Femur (tissue), 1 donor: ENCODE results near the gene KIF3B.
"Not testable (repeated sequence)": the region's sequence is repeated elsewhere in the genome, so short reads cannot be mapped to it uniquely, and the experiment has no call there.

Experiments used
- DNase-seq: peaks from one replicate; pipeline ENCODE4 v3.0.0-alpha.2; 2017

KIF3B gene

DNA sequence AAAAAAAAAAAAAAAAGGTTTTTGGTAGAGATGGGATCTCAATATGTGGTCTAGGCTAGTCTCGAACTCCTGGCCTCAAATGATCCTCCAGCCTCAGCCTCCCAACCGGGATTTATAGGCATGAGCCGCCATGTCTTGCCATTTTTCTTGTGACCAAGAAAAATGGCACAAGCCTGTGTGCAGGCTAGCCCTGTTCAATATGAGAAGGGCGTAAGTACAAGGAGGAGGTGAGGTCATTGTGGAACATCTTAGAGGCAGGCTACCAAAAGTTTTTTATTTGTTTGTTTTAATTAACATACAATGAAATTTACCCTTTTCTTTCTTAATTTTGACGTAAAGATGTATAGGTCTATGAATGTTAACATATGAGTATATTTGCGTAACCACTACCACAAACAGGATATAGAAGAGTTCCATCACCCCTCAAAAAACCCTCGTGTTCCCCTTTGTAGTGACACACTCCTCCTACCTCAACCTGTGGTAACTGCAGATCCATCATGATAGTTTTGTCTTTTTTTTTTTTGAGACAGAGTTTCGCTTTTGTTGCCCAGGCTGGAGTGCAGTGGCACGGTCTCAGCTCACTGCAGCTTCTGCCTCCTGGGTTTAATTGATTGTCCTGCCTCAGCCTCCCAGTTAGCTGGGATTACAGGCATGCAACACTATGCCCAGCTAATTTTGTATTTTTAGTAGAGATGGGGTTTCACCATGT is 28.3 kb upstream of the KIF3B start:
- no peak for DNase-seq

DNA sequence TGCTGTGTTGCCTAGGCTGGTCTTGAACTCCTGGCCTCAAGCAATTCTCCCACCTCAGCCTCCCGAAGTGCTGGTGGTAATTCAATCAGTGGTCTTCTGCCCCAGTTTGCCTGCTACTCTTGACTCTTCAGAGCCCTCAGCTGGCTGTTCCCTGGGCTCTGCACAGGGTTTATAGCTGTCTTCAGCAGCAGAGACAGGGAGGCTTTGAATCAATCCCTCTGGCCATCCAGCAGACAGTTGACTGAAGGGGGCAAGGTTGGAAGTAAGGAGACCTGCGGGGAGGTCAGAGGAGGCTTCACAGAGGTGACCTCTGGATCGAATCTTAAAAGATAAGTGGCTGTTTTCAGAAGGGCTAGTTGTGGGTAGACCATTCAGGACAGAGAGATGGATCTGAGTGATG is 26.0 kb upstream of the KIF3B start:
- DNase-seq, result no peak

DNA sequence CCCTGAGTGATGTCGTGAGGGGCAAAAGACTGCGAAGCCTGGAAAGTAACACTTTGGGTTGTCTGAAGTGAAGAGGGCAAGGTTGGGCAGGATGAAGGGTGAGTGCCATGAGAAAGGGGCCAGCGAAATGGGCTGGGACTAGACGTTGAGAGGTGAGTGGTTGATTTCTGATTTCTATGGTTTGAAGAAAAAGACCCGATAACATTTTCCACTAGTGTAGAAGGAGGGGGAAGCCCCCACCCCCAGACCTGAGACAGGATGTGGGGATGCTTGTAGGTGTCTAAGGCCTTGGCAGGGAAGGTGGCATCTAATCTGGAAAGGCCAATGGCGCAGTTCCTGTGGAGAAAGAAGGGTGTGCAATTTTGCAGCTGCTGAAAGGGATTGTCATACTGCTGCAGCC is 25.3 kb upstream of the KIF3B start:
- no peak for DNase-seq

DNA sequence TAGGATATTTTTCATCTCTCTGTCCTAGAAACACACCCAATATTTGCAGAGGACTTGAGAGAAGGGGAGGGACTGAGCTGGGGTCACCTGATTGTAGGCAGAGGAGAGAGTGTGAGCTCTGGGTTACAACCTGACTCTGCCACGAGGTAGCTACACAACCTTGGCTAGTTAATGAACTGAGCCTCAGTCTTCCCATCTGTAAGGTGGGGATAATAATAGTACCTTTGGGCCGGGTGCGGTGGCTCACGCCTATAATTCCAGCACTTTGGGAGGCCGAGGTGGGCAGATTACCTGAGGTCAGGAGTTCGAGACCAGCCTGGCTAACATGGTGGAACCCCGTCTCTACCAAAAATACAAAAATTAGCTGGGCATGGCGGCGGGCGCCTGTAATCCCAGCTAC is 16.5 kb upstream of the KIF3B start:
- DNase-seq, result not testable (repeated sequence)

DNA sequence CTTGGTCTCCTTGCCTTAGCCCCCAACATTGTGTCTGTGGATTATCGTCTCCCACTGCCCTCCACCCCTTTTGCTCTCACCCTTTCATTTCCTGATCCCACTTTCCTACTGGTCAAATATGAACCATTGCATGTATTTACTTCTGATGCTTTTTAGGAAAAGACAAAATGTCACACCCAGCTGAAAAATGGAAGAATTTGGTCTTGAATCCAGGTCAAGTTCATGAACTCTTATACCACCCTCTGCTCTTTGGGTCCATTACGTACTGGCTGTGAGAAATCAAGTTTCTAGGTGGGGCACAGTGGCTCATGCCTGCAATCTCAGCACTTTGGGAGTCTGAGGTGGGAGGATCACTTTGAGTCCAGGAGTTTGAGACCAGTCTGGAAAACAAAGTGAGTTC is 15.8 kb upstream of the KIF3B start:
- no peak for DNase-seq

DNA sequence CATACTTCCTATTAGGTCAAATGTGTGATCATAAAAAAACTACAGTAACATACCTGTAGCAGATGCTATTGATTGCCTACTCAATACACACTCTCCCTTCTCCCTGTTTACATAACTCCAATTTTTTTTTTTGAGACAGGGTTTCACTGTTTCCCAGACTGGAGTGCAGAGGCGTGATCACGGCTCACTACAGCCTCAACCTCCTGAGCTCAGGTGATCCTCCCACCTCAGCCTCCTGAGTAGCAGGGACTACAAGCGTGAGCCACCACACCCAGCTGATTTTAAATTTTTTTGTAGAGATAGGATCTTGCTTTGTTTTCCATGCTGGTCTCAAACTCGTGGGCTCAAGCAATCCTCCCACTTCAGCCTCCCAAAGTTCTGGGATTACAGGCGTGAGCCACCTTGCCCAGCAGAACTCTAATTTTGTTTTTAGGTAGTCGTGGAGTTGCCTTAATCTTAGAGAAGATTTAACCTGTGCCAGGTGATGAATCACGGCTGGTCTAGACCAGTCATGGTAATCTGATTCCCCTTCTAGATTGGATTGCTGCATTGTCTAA is 14.0 kb upstream of the KIF3B start:
- no peak for DNase-seq

DNA sequence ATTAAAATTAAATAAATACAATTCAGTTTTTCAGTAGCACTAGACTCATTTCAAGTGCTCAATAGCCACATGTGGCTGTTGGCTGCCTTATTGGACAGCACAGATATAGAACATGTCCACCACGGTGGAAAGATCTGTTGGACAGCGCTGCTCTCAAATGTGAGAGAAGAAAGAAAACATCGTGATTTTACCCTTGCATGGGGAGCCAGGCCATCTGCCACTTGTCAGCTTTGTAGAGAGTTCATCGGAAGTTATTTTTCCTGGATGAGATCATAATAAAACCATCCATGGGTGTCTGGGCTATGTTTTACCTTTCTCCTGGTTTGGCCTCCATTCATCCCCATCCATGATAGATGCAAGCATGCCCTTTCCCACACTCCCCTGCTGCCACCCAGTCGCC is 5.8 kb upstream of the KIF3B start:
- no peak for DNase-seq

DNA sequence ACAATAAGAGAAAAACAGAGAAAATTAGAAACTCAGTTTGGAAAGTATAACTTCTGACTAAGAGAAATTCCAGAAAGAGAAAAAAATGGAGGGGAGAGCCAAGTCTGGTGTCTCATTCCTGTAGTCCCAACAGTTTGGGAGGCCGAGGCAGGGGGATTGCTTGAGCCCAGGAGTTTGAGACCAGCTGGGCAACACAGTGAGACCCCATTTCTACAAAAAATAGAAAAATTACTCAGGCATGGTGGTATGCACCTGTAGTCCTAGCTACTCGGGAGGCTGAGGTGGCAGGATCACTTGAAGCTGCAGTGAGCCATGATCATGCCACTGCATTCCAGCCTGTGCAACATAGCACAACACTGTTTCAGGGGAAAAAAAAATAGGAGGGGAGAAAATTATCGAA is 3.1 kb upstream of the KIF3B start:
- DNase-seq, result no peak

DNA sequence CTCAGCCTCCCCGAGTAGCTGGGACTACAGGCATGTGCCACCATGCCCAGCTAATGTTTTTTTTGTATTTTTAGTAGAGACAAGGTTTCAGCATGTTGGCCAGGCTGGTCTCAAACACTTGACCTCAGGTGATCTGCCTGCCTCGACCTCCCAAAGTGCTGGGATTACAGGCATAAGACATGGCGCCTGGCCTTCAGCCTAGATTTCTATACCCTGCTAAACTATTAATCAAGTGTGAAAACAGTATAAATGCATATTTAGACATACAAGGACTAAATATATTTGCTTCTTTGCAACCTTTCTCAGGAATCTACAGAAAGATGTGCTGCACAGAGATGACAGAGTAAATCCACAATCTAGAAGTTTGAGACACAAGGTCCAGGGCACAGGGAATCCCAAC is 2.3 kb upstream of the KIF3B start:
- not testable (repeated sequence) for DNase-seq

DNA sequence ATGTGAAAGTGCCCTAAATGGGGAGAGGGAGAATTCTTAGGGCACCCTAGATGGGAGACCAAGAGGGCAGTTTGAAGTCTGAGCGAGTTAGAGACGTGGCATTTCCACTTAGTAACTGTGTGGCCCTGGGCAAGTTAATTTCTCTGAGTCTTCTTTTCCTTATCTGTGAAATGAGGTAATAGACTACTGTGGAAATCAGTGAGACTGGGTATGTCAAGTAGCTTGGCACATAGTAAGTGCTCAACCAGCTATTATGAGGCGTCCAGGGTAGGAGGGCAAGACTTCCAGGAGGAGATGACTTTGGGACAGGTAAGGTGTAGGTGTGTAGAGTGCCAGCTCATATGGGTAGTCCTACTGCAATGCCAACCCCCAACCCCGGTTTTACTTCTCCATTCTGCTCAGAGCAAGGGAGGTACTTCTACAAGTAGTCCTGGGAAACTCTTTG is 770 bp downstream of the KIF3B start:
- no peak for DNase-seq

DNA sequence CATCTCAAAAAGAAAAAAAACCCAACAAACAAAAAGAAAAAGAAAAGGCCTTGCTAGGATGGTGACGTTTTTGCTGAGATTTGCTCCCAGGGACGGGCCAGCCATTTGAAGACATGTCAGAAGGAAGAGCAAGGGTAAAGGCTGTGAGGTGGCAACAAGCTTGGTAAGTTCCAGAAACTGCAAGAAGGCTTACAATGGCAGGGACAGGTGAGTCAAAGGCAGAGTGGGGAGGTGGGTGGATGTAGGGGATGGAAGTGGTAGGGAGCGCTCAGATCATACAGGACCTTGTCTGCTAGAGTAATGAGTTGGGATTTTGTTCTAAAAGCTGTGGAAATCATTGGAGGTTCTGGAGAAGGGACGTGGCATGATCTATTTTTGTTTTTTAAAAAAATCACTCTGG is 4.3 kb downstream of the KIF3B start:
- no peak for DNase-seq

DNA sequence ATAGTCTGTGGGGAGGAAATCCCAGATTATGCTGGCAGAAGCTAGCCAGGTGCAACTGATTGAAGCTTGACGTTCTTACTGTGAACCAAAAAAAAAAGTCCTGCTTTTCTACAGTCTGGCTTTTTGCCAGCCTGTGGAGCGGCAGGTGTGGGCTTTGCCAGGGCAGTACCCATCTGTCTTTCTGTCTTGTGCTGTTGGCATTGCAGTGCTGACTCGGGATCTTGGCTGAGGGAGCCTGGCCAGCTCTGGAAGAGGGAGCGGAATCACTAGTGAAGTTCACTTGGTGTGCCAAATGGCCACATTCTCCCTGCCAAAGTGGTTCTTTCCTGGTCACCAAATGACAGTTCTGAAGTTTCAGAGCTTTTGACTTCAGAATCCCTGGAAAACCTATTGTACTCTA is 5.0 kb downstream of the KIF3B start:
- peak; percentile 29 for DNase-seq

DNA sequence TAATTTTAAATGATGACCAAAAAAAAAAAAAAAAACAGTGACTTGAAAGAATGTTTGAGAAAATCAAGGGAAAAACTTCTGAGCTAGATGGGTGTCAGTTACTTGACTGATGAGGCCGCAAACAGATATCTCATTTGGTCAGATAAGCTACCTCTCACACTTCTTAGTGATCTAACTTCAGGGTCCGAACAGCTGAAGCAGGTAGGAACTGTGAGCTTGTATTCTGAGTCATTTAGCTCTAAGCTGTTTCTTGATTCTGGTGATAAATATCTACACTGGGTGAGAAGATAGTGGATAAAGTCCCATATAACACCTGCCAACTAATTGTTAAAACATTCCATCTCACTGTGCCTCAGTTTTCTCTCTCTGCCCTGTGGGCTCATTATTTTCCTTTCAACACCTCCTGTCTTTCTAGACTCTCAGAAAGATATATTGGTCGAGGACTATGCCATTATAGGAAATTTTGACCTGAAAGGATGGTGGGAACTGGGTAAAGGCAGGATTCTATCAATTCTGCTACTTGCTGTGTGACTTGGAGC is 7.7 kb downstream of the KIF3B start:
- DNase-seq, result no peak

DNA sequence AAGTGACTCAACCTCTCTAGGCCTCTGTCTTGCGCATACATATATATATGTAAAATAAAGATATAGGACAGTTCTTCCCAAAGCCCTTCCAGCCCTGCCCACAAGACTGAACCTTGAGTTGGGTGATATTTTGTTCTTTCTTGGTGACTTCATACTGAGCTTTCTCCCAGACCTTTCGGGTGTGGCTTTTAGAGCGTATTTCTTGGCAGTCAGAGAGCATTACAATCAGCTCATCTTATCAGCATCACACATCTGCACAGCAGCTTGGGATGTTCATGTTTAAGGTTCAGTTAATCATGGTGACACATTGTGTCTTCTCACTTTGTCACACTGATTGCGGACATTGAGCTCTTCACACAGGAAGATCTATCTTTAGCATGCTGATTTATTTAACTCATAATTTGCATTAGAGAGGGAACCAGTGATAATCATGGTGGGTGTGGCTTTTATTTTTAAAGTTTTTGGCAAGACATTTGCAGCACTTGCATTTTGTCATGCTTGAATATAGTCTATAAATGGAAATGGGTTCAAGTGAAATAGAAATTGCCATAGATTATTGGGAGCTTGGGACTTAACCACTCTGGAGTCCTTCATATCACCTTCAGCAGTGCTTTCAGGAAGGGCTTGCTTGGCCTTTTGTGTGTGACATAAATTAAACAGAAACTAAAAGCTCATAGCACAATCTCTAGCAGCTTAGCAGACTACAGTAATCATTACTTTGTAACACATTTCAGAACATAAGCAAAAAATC is 8.3 kb downstream of the KIF3B start:
- DNase-seq, result no peak

DNA sequence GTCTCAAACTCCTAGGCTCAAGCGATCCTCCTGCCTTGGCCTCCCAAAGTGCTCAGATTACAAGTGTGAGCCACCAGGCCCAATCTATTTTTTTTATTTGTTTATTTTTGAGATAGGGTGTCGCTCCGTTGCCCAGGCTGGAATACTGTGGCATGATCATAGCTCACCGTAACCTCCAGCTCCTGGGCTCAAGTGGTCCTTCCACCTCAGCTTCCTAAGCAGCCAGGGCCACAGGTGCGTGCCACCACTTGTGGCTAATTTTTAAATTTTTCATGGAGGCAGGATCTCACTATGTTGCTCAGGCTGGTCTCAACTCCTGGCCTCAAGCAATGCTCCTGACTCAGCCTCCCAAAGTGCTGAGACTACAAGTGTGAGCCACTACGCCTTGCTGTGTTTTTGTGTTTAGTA is 9.8 kb downstream of the KIF3B start:
- no peak for DNase-seq

DNA sequence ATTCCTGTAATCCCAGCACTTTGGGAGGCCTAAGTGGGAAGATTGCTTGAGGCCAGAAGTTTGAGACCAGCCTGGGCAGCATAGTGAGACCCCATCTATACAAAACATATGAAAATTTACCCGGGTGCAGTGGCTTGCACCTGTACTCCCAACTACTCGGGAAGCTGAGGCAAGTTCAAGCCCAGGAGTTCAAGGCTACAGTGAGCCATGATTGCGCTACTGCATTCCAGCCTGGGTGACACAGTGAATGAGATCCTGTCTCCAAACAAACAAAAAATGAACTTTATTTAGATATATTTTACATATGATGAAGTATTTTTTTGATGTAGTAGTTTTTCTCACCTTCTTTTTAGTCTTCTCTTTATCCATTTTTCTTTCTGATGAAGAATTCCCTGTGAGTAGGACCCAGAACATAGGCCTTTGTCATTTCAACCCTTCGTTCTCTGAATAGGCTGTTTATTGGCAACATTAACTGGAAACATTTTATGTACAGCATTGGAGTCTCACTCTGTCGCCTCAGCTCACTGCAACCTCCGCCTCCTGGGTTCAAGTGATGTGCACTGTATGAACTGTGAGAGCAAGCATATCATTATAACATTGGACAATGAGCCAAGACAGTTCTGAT is 10.9 kb downstream of the KIF3B start:
- no peak for DNase-seq

DNA sequence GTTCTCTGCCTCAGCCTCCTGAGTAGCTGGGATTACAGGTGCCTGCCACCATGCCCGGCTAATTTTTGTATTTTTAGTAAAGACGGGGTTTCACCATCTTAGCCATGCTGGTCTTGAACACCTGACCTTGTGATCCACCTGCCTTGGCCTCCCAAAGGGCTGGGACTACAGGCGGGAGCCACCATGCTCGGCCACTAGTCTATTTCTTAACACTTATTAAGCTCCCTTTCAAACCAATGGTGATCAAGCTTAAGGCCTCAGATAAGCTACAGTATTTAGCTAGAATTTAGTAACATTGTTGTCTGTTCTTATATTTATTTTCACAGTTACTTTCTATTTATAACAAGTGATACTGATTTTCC is 11.8 kb downstream of the KIF3B start:
- DNase-seq, result not testable (repeated sequence)

DNA sequence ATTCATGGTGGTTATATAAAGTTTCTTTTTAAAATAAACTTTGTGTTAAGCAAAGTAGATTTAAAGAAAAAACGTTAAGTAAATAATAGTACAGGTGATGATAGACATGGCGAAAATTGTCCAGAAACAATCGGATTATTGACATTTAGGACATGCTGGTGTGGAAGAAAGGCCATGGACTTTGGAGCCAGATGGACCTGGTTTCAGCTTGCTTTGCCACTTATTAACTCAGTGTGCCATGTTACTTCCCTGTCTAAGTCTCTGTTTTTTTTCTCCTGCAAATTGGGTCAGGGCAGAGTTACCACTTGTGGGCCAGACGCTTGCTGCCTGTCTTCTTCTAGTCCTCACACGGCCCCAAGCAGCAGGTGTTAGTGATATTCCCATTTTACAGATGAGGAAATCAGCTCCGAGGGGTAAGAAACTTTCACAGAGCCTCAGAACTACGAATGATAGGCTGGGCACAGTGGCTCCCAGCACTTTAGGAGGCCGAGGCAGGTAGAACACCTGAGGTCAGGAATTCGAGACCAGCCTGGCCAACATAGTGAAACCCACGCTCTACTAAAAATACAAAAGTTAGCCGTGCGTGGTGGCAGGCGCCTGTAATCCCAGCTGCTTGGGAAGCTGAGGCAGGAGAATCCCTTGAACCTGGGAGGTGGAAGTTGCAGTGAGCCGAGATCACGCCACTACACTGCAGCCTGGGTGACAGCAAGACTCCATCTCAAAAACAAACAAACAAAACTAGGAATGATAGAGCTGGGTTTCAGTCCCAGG is 12.4 kb downstream of the KIF3B start:
- no peak for DNase-seq

DNA sequence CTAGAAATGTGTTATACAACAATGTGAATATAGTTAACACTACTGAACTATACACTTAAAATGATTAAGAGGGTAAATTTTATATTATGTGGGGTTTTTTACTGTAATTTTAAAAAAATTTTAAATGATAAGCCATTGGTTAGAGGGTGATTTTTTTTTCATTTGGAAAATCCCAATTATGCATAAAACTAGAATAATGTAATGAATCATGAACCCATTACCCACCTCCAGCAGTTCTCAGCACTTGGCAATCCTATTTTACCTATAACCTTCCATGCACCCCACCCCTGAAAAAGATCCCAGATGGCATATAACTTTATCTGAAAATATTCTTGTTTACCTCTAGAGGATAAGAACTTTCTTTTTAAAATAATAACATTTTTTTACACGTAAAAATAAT is 13.7 kb downstream of the KIF3B start:
- DNase-seq, result no peak

DNA sequence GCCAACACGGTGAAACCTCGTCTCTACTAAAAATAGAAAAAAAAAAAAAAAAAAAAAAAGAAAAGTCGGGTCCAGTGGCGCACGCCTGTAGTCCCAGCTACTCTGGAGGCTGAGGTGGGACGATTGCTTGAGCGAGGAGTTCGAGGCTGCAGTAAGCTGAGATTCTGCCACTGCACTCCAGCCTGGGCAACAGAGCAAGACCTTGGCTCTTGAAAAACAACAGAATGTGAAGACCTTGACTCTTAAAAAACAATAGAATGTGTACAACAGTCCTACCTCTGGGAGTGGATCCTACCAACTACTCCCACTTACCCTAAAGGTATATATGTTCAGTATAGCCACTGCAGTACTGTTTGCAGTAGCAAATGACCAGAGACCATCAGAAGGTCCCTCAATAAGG is 15.1 kb downstream of the KIF3B start:
- no peak for DNase-seq

DNA sequence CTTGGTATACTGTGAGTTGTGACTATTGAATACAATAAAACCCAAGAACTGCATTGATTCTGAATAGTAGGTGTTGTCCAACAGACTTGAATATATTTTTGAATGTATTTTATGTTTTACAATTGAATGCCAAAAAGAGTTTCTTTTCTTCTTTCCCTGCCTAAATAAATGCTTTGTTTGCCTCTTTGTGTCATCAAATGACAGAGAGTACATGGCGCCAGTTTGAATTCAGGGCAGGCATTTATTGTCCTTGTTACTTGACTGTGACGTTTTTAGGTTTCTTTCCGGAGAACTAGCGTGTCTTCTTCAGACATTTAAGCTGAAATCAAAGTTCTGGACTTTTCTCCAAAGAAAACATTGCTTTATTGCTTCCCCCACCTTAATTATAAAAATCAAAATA is 16.6 kb downstream of the KIF3B start:
- no peak for DNase-seq

DNA sequence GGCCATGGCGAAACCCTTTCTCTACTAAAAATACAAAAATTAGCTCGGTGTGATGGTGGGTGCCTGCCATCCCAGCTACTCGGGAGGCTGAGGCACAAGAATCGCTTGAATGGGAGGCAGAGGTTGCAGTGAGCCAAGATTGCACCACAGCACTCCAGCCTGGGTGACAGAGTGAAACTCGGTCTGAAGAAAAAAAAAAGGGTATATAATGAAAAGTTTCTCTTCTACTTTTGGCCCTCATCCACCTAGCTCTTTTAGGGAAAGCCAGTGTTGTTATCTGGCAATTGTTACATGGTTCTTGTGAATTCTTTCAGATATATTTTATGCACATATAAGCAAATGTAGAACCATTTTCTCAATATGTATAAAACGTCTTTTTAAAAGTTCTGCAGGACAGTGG is 19.0 kb downstream of the KIF3B start:
- DNase-seq, result no peak
